HG03457 (cell line): Measurements from ENCODE around the gene SPEG.
"Not testable (repeated sequence)": the region's sequence is repeated elsewhere in the genome, so short reads cannot be mapped to it uniquely, and the experiment has no call there.

ENCODE experiments used
- ATAC-seq: cut with Tn5 transposase; IDR thresholded peaks from one replicate; pipeline ENCODE4 v1.9.1; 2021; ENCODE audit warnings: moderate number of reproducible peaks; ENCODE audit not compliant: unreplicated experiment

SPEG gene

DNA sequence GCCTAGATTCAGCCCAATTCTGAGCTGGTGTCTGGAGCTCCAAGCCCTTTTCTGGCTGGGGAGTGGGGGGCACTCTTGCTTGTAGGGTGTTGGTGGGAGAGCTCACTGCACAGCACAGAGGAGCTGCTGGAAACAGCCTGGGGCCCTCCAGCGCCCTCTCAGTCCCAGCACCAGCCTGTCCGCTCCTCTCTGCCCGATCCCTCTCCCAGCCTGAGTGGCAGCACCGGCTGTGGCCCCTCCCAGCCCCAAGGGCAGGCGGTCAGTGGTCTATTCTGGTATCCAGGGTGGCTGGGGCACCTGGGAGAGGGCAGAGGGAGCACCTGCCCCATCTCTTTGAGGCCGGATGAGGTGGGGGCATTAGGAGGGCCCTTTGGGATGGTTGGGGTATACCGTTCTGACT is 29.7 kb upstream of the SPEG start:
- ATAC-seq = no peak

GRCh38 chr2:219405451-219405850 is 29.2 kb upstream of the SPEG start:
- no peak for ATAC-seq

DNA sequence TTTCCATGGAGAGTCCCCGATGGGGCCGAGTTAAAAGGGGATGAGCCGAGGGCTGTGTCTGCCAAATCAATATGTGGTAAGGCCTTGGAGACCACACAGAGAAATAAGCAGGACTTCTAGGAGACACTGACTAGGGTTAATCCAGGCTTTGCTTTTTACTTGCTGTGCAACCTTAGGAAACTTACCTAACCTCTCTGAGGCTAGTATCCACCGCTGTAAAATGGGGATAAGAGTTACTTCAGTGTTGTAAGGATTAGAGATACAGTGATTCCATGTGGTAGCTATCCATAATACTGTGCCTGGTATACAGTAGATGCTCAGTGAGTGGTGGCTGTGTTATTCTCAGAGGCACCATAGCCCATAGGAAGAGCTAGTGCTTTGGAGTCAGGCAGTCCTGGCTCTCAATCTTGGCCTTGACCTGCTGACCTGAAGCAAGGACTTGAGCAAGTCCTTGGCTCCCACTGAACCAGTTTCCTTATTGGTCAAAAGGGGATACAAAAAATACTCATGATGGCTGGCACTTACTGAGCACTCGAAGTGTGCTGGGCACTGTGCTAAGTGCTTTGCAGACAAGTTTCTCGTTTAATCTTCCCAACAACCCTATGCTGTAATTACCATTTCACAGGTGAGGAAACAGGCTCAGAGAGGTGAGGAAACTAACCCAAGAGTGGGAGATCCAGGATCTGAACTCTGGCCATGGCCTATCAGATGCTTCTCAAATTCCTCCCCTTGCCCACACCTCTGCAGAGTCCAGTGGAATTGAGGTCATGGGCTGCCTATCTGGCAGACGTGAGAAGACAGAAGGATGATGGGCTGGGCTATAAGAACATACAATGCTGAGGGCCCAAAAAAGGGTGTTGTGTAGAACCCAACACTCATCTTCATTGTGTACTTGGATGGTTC is 28.4 kb upstream of the SPEG start:
- no peak for ATAC-seq

DNA sequence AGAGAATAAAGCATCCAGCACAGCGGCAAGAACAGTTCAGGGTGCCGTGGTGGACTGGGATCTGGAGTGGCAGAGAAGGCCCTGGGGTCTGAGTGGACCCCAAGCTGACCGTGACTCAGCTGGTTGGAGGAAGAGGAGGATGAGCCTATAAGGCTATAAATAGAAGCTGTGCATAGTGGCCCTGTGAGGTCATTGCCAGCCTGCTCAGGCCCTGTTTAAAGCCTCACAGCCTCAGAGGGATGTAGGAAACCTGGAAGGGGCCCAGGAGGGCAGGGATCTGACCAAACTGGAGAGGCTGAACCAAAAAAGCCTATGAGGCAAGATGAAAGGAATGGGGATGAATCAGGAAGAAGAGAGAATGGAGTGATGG is 27.8 kb upstream of the SPEG start:
- ATAC-seq = no peak

GRCh38 chr2:219407343-219407742 is 27.3 kb upstream of the SPEG start:
- ATAC-seq = not testable (repeated sequence)

DNA sequence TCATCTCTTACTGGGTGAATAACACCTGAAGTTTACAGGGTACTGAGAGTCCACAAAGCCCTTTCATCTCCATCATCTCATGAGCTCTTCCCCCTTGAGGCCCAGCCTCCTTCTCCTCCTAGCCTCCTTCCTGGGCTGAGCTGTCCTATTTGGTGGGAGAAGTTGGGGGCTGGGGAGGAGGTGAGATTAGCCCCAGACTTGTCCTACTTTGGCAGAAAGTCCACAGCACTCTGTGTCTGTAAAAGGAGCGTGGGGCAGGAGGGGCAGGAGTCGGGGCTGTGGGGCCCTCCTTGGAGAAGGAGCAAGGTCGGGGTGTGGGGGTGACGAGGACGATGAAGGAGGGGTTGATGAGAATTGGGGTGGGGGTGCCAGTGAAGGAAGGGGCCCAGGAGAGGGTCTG is 26.4 kb upstream of the SPEG start:
- ATAC-seq = no peak

- no peak for ATAC-seq
Measured at GRCh38 chr2:219408631-219409030, 26.0 kb upstream of the SPEG start.

DNA sequence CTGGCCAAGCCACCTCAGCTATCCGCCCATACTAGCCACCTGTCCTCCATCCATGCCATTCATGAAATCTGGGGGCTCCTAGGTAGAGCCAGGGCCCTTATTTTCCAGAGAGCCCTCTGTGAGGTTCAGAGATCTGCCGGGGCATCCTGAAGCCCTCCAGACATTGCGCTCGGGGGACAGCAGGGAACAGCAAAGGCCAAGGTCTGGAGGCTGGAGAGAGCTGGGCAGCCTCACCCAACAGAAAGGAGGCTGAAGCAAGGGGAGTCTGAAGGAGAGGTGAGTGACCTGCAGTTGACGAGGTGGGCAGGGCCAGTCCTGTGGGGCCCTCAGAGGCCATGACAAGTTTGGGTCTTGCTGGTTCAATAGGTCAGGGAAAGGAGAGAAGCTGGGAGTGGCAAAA is 25.0 kb upstream of the SPEG start:
- ATAC-seq = no peak

- no peak for ATAC-seq
Measured at GRCh38 chr2:219410390-219410789, 24.3 kb upstream of the SPEG start.

GRCh38 chr2:219414857-219415256 is 19.8 kb upstream of the SPEG start:
- ATAC-seq = no peak

GRCh38 chr2:219415580-219416234 is 18.9 kb upstream of the SPEG start:
- no peak for ATAC-seq

- ATAC-seq = no peak
Measured at GRCh38 chr2:219416235-219416602, 18.4 kb upstream of the SPEG start.

GRCh38 chr2:219416938-219417337 is 17.7 kb upstream of the SPEG start:
- ATAC-seq = no peak

DNA sequence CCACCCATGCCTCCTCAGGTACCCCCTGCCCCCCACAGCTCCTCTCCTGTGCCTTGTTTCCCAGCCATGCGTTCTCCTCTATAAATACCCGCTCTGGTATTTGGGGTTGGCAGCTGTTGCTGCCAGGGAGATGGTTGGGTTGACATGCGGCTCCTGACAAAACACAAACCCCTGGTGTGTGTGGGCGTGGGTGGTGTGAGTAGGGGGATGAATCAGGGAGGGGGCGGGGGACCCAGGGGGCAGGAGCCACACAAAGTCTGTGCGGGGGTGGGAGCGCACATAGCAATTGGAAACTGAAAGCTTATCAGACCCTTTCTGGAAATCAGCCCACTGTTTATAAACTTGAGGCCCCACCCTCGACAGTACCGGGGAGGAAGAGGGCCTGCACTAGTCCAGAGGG is 17.3 kb upstream of the SPEG start:
- ATAC-seq = no peak

- ATAC-seq = no peak
Measured at GRCh38 chr2:219418155-219419011, 16.3 kb upstream of the SPEG start, which contains the start of gene DES. Gene DES, plus strand, starts transcription at chr2:219418377. Its CDS starts 86 bp downstream, at chr2:219418463.

- no peak for ATAC-seq
Measured at GRCh38 chr2:219419012-219419324, 15.7 kb upstream of the SPEG start.

DNA sequence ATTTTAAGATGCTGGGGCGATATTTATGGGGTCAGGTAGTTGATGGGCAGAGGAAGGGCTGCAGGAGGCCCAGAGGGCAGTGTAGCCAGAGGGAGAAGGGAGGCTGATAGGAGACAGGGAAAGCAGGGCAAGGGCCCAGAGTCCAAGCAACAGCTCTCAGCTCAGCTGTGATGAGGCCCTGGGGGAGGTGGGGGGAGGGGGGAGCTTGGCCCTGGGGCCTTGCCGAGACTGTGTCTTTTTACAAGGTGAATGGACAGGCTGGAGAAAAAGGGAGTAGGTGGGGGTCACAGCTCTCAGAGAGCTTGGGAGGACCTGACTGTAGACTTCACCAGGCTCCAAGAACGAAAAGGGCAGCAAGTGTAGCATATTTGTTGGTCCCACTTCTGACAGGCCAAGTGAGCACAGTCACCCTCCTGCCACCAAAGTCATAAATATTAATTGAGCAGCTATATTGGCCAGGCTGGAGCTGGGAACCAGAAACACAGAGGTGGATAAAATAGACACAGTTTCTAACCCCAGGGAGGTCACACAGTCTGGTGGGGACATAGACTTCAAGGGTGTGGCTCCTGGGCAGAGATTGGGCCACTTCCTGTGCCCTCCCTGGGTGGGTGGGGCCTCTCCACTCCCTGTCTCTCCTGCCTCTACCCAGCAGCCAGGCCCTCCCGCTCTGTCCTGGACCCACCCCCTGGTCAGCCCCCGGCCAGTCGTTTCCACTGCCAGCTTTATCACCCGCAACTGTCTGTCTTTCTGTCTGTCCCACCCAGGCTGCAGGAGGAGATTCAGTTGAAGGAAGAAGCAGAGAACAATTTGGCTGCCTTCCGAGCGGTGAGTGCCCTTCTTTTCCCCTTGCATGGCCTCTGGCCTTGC is 15.1 kb upstream of the SPEG start:
- ATAC-seq = no peak

- ATAC-seq = no peak
Measured at GRCh38 chr2:219420687-219421086, 14.0 kb upstream of the SPEG start.

DNA sequence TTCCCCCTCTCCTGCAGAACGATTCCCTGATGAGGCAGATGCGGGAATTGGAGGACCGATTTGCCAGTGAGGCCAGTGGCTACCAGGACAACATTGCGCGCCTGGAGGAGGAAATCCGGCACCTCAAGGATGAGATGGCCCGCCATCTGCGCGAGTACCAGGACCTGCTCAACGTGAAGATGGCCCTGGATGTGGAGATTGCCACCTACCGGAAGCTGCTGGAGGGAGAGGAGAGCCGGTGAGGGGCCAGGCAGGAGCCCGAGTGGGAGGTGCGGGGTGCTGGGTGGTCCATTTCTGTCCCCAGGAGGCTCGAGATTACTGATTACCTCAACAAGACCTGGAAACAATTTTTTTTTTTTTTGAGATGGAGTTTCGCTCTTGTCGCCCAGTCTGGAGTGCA is 13.3 kb upstream of the SPEG start:
- ATAC-seq = no peak

GRCh38 chr2:219422952-219423534 is 11.6 kb upstream of the SPEG start:
- ATAC-seq = no peak
